ENCODE measurements around the gene IL17REL.

GRCh38 chr22:49962751-49963646 lies 49.6 kb downstream of the IL17REL start:
- TF ChIP-seq POLR2A (IDR thresholded peaks at IDR 0.05) (no peak), CTCF (IDR thresholded peaks at IDR 0.05 in 4 of 5, conservative IDR thresholded peaks at IDR 0.05 in 1 of 5) (no peak)
